ENCODE data around the gene ZNF516.

Gene ZNF516

GRCh38 chr18:76343938-76344569 lies 151.0 kb downstream of the ZNF516 start:
- no peak for DNase-seq (ENCODE audit: low read depth)

- DNase-seq (ENCODE audit: low read depth), result no peak
Measured at GRCh38 chr18:76340410-76340809, 154.6 kb downstream of the ZNF516 start.

GRCh38 chr18:76339246-76339620 lies 155.8 kb downstream of the ZNF516 start:
- DNase-seq (ENCODE audit: low read depth), result no peak

GRCh38 chr18:76338619-76339245 lies 156.3 kb downstream of the ZNF516 start:
- no peak for DNase-seq (ENCODE audit: low read depth)

- DNase-seq (ENCODE audit: low read depth), result no peak
Measured at GRCh38 chr18:76338088-76338487, 157.0 kb downstream of the ZNF516 start.

GRCh38 chr18:76335859-76336640 lies 159.0 kb downstream of the ZNF516 start:
- no peak for DNase-seq (ENCODE audit: low read depth)

GRCh38 chr18:76328140-76328539 lies 166.9 kb downstream of the ZNF516 start:
- DNase-seq (ENCODE audit: low read depth), result no peak

- DNase-seq (ENCODE audit: low read depth), result no peak
Measured at GRCh38 chr18:76323891-76324290, 171.2 kb downstream of the ZNF516 start.

- DNase-seq (ENCODE audit: low read depth), result no peak
Measured at GRCh38 chr18:76322686-76323085, 172.4 kb downstream of the ZNF516 start.

GRCh38 chr18:76319366-76319765 lies 175.7 kb downstream of the ZNF516 start:
- DNase-seq (ENCODE audit: low read depth), result no peak

- no peak for DNase-seq (ENCODE audit: low read depth)
Measured at GRCh38 chr18:76318607-76319006, 176.4 kb downstream of the ZNF516 start.

- no peak for DNase-seq (ENCODE audit: low read depth)
Measured at GRCh38 chr18:76317136-76317535, 177.9 kb downstream of the ZNF516 start.

GRCh38 chr18:76315722-76316230 lies 179.3 kb downstream of the ZNF516 start:
- no peak for DNase-seq (ENCODE audit: low read depth)

GRCh38 chr18:76314496-76314895 lies 180.5 kb downstream of the ZNF516 start:
- DNase-seq (ENCODE audit: low read depth), result no peak

GRCh38 chr18:76314015-76314414 lies 181.0 kb downstream of the ZNF516 start:
- DNase-seq (ENCODE audit: low read depth), result no peak
